H9 (cell line): ENCODE results near the gene AFF2. TPM values are rescaled to one million over a fixed set of nuclear protein-coding genes. Genes with fewer than 3 reads are reported as not detected.

ENCODE experiments used
- DNase-seq: peaks from one replicate; pipeline ENCODE4 v3.0.0-alpha.2; 2017
- H2AFZ ChIP-seq: one replicate; pipeline ENCODE4 v1.6.1; 2013; ENCODE audit warnings: mild to moderate bottlenecking, low read length, control low read depth, moderate library complexity
- H2AK5ac ChIP-seq: 2 replicates; pipeline ENCODE4 v1.6.1; 2013; ENCODE audit warnings: low read length, control low read depth, mixed read lengths; ENCODE audit not compliant: insufficient read length
- H2BK120ac ChIP-seq: one replicate; pipeline ENCODE4 v1.6.1; 2013; ENCODE audit warnings: low read depth, mild to moderate bottlenecking, low read length, control low read depth, inconsistent platforms; ENCODE audit not compliant: poor library complexity, severe bottlenecking
- H2BK12ac ChIP-seq: 2 replicates; pipeline ENCODE4 v1.6.1; 2013; ENCODE audit warnings: low read length, control low read depth, mixed read lengths, low read depth; ENCODE audit not compliant: insufficient read length
- H2BK15ac ChIP-seq: 2 replicates; pipeline ENCODE4 v1.6.1; 2013; ENCODE audit warnings: low read depth, low read length, control low read depth
- H2BK20ac ChIP-seq: one replicate; pipeline ENCODE4 v1.6.1; 2013; ENCODE audit warnings: low read depth, mild to moderate bottlenecking, low read length, control low read depth, inconsistent platforms; ENCODE audit not compliant: poor library complexity, severe bottlenecking
- H2BK5ac ChIP-seq: 2 replicates; pipeline ENCODE4 v1.6.1; 2013; ENCODE audit warnings: low read length, control low read depth, mixed read lengths; ENCODE audit not compliant: insufficient read length
- H3K14ac ChIP-seq: 2 replicates; pipeline ENCODE4 v1.6.1; 2013; ENCODE audit warnings: low read length, control low read depth; ENCODE audit not compliant: insufficient read depth
- H3K18ac ChIP-seq: 2 replicates; pipeline ENCODE4 v1.6.1; 2013; ENCODE audit warnings: low read depth, mild to moderate bottlenecking, mixed read lengths, low read length, control low read depth; ENCODE audit not compliant: insufficient read length
- H3K23ac ChIP-seq: 2 replicates; pipeline ENCODE4 v1.6.1; 2013; ENCODE audit warnings: low read length, control low read depth, mixed read lengths, low read depth; ENCODE audit not compliant: insufficient read length
- H3K23me2 ChIP-seq: 2 replicates; pipeline ENCODE4 v1.6.1; 2013; ENCODE audit warnings: low read depth, mild to moderate bottlenecking, mixed read lengths, low read length, control low read depth; ENCODE audit not compliant: insufficient read length, poor library complexity, severe bottlenecking
- H3K27ac ChIP-seq: 2 replicates; pipeline ENCODE4 v1.5.1; 2013; ENCODE audit warnings: low read length, control low read depth, mixed read lengths, low read depth; ENCODE audit not compliant: insufficient read length
- H3K27me3 ChIP-seq: 2 replicates; pipeline ENCODE4 v1.6.1; 2013; ENCODE audit warnings: low read length, control low read depth, inconsistent platforms; ENCODE audit not compliant: insufficient read depth
- H3K4ac ChIP-seq: 2 replicates; pipeline ENCODE4 v1.6.1; 2013; ENCODE audit warnings: low read depth, mild to moderate bottlenecking, control low read depth, inconsistent platforms, low read length, moderate library complexity
- H3K4me1 ChIP-seq: 2 replicates; pipeline ENCODE4 v1.6.1; 2013; ENCODE audit warnings: low read length, control low read depth, inconsistent platforms; ENCODE audit not compliant: insufficient read depth
- H3K4me2 ChIP-seq: 2 replicates; pipeline ENCODE4 v1.6.1; 2013; ENCODE audit warnings: low read length, control low read depth, mixed read lengths; ENCODE audit not compliant: insufficient read length, insufficient read depth
- H3K56ac ChIP-seq: 2 replicates; pipeline ENCODE4 v1.6.1; 2013; ENCODE audit warnings: low read depth, mild to moderate bottlenecking, mixed read lengths, low read length, control low read depth; ENCODE audit not compliant: insufficient read length
- H3K79me1 ChIP-seq: 2 replicates; pipeline ENCODE4 v1.6.1; 2013; ENCODE audit warnings: low read depth, mild to moderate bottlenecking, moderate library complexity, low read length, control low read depth, inconsistent platforms; ENCODE audit not compliant: insufficient read depth, poor library complexity, severe bottlenecking
- H3K79me2 ChIP-seq: 2 replicates; pipeline ENCODE4 v1.6.1; 2013; ENCODE audit warnings: low read length, control low read depth, inconsistent platforms; ENCODE audit not compliant: insufficient read depth
- H3K9ac ChIP-seq: 2 replicates; pipeline ENCODE4 v1.6.1; 2013; ENCODE audit warnings: low read length, control low read depth, mixed read lengths; ENCODE audit not compliant: insufficient read length; ENCODE audit errors: extremely low read depth
- H3K9me3 ChIP-seq: one replicate; pipeline ENCODE4 v1.6.1; 2013; ENCODE audit warnings: low read depth, low read length, inconsistent platforms; ENCODE audit not compliant: control insufficient read depth
- H3T11ph ChIP-seq: one replicate; pipeline ENCODE4 v1.6.1; 2013; ENCODE audit warnings: mild to moderate bottlenecking, low read length, control low read depth, inconsistent platforms
- H4K20me1 ChIP-seq: one replicate; pipeline ENCODE4 v1.6.1; 2013; ENCODE audit not compliant: control insufficient read depth, insufficient read length, insufficient read depth
- H4K5ac ChIP-seq: 2 replicates; pipeline ENCODE4 v1.6.1; 2013; ENCODE audit warnings: low read depth, mild to moderate bottlenecking, mixed read lengths, low read length, control low read depth; ENCODE audit not compliant: insufficient read length
- H4K8ac ChIP-seq: replicated peaks from 2 replicates; pipeline ENCODE4 v1.6.1; 2013; ENCODE audit warnings: low read length, control low read depth, mixed read lengths, low read depth; ENCODE audit not compliant: insufficient read length
- H4K91ac ChIP-seq: 2 replicates; pipeline ENCODE4 v1.6.1; 2013; ENCODE audit warnings: low read depth, mild to moderate bottlenecking, moderate library complexity, mixed read lengths, low read length, control low read depth; ENCODE audit not compliant: insufficient read length
- H3K27ac Mint-ChIP-seq, 3 experiments: 2 replicates in 2 of 3; 3 replicates in 1 of 3; pipeline ENCODE4 v1.8.0; 2020 to 2021; ENCODE audit warnings: mixed read lengths in 3 of 3, mild to moderate bottlenecking in 1 of 3, moderate library complexity in 1 of 3
- H3K27me3 Mint-ChIP-seq: 2 replicates; pipeline ENCODE4 v1.8.0; 2021; ENCODE audit warnings: low read depth, mild to moderate bottlenecking, moderate library complexity, mixed read lengths
- H3K36me3 Mint-ChIP-seq, 3 experiments: 2 replicates in 2 of 3; 3 replicates in 1 of 3; pipeline ENCODE4 v1.8.0; 2020 to 2021; ENCODE audit warnings: low read depth in 3 of 3, mixed read lengths in 3 of 3; ENCODE audit not compliant: insufficient read depth in 1 of 3
- H3K4me1 Mint-ChIP-seq, 2 experiments: 2 replicates each; pipeline ENCODE4 v1.8.0; 2020; ENCODE audit warnings: mixed read lengths in 2 of 2
- H3K4me3 Mint-ChIP-seq, 2 experiments: 2 replicates in 1 of 2; 3 replicates in 1 of 2; pipeline ENCODE4 v1.8.0; 2020 to 2021; ENCODE audit warnings: mild to moderate bottlenecking in 2 of 2, mixed read lengths in 2 of 2, moderate library complexity in 1 of 2
- H3K9me3 Mint-ChIP-seq, 2 experiments: 2 replicates in 1 of 2; 3 replicates in 1 of 2; pipeline ENCODE4 v1.8.0; 2020; ENCODE audit warnings: mild to moderate bottlenecking in 2 of 2, mixed read lengths in 2 of 2, moderate library complexity in 1 of 2
- WGBS: extraction: QIAGEN DNeasy Blood & Tissue Kit; methylation state at CpG from one replicate; pipeline ENCODE4 v1.1.7; 2013; ENCODE audit warnings: missing lambda C conversion rate, low lambda C conversion rate, mixed read lengths; ENCODE audit not compliant: insufficient read length; ENCODE audit errors: extremely low coverage; 5-methylcytosine and 5-hydroxymethylcytosine counted together
- total RNA-seq: library from RNA; stranded (reverse); gene quantifications from 2 replicates; pipeline ENCODE4 v1.2.1, GENCODE V29; 2021
- TF ChIP-seq, protein P1 (sequence below): fragments of 200-600 bp; sonication (generic); conservative IDR thresholded peaks from 3 replicates; pipeline ENCODE4 v1.8.0; 2021; ENCODE audit warnings: antibody characterized with exemption, mild to moderate bottlenecking

AFF2 gene
- total RNA-seq, 1 experiment from 2014 or later: 14.6 TPM

GRCh38 chrX:148940411-148940996 lies 440.1 kb downstream of the AFF2 start:
- no peak overlapping the region for H3K27ac ChIP-seq
- no peaks in the 10 kb centered on the region for H3K79me2 ChIP-seq
- H2BK12ac ChIP-seq: no peak overlapping the region
- no peak overlapping the region for H3K18ac ChIP-seq
- H3K27me3 ChIP-seq: no peaks in the 10 kb centered on the region
- no peak overlapping the region for H3K4ac ChIP-seq
- H4K91ac ChIP-seq: no peak overlapping the region
- no CpG with 5 or more reads among the region's 1 CpG for WGBS
- Mint-ChIP-seq H3K9me3 (peaks cover 55 to 58% of the 10 kb centered on the region in 2 experiments), H3K4me3 (no peak overlapping the region), H3K36me3 (no peaks in the 10 kb centered on the region; a peak in 2 of 7 replicates), H3K27ac (no peak overlapping the region), H3K27me3 (no peaks in the 10 kb centered on the region), H3K4me1 (0 out of 4 replicates have a peak, but pooled peaks cover 0 to 2% of the 10 kb centered on the region in 2 experiments)
- no peaks in the 10 kb centered on the region for H3K4me1 ChIP-seq
- H2BK120ac ChIP-seq: no peak overlapping the region
- H3K23ac ChIP-seq: no peak overlapping the region
- H3K56ac ChIP-seq: no peak overlapping the region
- H4K5ac ChIP-seq: no peak overlapping the region
- no peak overlapping the region for H2BK20ac ChIP-seq
- no peak overlapping the region for H3K9ac ChIP-seq
- TF ChIP-seq, protein P1, sequence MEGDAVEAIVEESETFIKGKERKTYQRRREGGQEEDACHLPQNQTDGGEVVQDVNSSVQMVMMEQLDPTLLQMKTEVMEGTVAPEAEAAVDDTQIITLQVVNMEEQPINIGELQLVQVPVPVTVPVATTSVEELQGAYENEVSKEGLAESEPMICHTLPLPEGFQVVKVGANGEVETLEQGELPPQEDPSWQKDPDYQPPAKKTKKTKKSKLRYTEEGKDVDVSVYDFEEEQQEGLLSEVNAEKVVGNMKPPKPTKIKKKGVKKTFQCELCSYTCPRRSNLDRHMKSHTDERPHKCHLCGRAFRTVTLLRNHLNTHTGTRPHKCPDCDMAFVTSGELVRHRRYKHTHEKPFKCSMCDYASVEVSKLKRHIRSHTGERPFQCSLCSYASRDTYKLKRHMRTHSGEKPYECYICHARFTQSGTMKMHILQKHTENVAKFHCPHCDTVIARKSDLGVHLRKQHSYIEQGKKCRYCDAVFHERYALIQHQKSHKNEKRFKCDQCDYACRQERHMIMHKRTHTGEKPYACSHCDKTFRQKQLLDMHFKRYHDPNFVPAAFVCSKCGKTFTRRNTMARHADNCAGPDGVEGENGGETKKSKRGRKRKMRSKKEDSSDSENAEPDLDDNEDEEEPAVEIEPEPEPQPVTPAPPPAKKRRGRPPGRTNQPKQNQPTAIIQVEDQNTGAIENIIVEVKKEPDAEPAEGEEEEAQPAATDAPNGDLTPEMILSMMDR: no peak
- no peak overlapping the region for H3K4me2 ChIP-seq
- H2BK5ac ChIP-seq: no peak overlapping the region
- no peak overlapping the region for H3T11ph ChIP-seq
- no peak for DNase-seq
- H4K20me1 ChIP-seq: no peaks in the 10 kb centered on the region
- H2AK5ac ChIP-seq: no peak overlapping the region
- H4K8ac ChIP-seq: no peak overlapping the region
- peaks cover 45% of the 10 kb centered on the region for H3K9me3 ChIP-seq
- no peak overlapping the region for H2AFZ ChIP-seq
- H2BK15ac ChIP-seq: no peak overlapping the region
- H3K14ac ChIP-seq: no peak overlapping the region
- H3K79me1 ChIP-seq: no peaks in the 10 kb centered on the region
- no peaks in the 10 kb centered on the region for H3K23me2 ChIP-seq
